HG02763 (cell line): ENCODE measurements around the gene CHFR.
"Not testable (repeated sequence)": the region's sequence is repeated elsewhere in the genome, so short reads cannot be mapped to it uniquely, and the experiment has no call there.

Source experiments
- ATAC-seq: cut with Tn5 transposase; IDR thresholded peaks from one replicate; pipeline ENCODE4 v1.9.1; 2021; ENCODE audit warnings: mild to moderate bottlenecking, moderate library complexity; ENCODE audit not compliant: unreplicated experiment

CHFR gene, protein sequence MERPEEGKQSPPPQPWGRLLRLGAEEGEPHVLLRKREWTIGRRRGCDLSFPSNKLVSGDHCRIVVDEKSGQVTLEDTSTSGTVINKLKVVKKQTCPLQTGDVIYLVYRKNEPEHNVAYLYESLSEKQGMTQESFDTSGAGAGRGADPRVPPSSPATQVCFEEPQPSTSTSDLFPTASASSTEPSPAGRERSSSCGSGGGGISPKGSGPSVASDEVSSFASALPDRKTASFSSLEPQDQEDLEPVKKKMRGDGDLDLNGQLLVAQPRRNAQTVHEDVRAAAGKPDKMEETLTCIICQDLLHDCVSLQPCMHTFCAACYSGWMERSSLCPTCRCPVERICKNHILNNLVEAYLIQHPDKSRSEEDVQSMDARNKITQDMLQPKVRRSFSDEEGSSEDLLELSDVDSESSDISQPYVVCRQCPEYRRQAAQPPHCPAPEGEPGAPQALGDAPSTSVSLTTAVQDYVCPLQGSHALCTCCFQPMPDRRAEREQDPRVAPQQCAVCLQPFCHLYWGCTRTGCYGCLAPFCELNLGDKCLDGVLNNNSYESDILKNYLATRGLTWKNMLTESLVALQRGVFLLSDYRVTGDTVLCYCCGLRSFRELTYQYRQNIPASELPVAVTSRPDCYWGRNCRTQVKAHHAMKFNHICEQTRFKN

DNA sequence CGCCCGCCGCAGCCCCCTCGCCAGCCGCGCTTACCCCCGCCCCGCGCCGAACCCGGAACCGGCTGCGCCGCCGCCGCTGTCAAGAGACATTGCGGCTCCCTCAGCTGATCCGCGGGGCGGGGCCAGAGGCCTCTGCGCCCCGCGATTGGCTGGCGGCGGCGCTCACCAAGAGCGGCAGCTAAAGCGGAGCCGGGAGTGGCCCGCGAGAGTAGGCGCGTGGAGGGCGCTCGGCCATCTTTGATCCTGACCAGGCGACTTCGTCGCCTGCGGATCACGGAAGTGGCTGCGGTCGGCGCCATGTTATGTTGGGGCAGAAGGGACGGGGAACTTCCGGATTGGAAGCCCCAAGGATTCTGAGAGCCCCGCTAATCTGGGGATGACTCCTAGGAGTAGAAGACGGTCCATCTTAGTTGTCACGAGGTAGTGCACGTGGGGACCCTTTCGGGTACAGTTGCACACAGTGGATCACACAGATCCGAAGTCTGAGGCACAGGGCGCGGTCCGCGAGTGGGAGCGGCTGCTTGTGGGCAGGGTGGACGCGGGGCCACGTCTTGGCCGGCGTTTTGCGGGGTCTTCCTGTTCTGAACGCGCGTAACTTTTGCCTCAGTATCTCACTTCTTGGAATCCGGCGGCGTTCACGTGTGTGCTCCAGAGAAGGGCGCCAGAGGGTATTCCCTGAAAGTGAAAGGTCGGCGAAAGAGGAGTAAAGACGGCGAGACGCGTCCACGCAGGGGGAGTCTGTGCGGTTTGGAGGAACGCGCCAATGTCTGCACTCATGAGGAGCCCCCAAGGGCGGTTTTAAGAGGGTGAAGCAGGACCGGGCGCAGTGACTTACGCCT, at the start of gene CHFR:
CHFR (minus strand) TSS at position 93 of the 839 bp plus-strand sequence. CDS start 277 bp downstream, outside the sequence.
- peak; percentile 98 for ATAC-seq

DNA sequence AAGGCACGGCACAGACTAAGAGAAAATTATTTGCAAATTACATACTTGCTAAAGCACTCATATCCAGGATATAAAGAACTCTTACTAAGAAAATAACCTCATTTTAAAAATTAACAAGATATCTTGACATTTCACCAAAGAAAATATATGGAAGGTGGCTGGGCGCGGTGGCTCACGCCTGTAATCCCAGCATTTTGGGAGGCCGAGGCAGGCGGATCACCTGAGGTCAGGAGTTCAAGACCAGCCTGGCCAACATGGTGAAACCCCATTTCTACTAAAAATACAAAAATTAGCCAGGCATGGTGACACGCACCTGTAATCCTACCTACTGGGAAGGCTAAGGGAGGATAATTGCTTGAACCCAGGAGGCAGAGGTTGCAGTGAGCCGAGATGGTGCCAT, 49.5 kb upstream of the CHFR start:
- ATAC-seq: not testable (repeated sequence)

DNA sequence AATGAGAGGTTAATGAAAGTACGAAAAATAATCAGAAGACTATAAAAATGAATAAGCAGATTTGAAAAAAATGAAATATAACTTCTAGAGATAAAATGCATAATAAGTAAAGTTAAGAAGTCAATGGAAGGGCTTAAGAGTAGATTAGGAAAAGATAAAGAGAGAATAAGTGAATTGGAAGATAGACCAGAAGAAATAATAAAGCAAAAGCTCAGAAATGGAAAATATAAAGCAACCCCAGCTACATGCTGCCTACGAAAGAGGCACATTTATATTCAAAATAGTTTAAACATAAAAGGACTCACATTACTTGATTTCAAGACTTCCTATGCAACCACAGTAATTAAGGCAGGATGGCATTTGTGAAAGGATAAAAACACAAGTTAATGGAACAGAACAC, 48.8 kb upstream of the CHFR start:
- ATAC-seq: no peak

DNA sequence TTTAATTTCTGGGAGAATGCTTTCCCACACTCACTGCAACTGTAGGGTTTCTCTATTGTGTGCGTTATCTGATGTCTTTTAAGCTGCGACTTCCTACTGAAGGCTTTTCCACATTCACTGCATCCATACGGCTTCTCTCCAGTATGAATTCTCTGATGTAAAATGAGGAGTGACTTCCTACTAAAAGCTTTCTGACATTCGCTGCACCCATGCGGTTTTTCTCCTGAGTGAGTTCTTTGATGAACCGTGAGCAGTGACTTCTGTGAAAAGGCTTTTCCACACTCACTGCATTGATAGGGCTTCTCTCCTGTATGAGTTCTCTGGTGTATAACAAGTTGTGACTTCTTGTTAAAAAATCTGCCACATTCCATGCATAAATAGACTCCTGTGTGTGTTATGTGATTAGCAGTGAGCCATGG, 39.0 kb upstream of the CHFR start:
- ATAC-seq: no peak

DNA sequence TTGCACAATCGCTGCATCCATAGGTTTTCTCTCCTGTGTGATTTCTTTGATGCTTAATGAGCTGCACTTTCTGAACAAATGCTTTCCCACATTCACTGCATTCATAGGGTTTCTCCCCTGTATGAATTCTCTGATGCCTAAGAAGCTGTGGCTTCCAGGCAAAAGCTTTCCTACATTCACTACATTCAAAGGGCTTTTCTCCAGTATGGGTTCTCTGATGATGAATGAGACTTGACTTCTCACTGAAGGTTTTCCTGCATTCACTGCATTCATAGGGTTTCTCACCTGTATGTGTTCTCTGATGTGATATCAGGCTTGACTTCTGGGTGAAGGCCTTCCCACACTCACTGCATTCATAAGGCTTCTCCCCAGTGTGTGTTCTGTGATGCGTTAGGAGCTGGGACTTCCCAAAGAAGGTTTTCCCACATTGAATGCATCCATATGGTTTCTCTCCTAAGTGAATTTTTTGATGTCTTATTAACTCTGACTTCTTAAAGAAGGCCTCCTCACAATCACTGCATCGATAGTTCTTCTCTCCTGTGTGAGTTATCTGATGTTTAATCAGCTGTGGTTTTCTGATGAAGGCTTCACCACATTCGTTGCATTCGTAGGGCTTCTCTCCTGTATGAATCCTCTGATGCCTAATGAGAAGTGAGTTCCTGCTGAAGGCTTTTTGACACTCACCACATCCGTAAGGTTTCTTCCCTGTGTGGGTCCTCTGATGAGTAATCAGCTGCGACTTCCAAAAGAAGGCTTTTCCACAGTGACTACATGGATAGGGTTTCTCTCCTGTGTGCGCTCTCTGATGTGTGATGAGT, 38.4 kb upstream of the CHFR start:
- no peak for ATAC-seq

DNA sequence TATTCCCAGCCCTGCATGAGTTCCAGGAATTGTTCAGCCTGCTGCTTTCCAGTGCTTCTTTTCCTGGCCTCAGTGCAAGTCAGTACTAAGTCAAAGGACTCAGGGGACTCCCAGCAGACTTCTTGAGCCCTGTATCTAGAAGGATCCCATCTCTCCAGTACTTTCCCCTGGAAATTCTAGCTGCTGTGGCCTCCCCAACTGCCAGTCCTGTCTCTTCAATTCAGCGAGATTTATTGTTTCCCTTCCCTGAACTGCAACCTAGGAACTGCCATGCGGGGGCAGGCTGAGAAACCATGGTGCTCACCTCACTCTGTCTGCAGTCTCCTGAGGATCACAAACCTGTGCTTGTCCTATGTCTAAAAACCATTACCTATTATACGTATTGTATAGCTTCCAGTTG, 37.0 kb upstream of the CHFR start:
- ATAC-seq: no peak

DNA sequence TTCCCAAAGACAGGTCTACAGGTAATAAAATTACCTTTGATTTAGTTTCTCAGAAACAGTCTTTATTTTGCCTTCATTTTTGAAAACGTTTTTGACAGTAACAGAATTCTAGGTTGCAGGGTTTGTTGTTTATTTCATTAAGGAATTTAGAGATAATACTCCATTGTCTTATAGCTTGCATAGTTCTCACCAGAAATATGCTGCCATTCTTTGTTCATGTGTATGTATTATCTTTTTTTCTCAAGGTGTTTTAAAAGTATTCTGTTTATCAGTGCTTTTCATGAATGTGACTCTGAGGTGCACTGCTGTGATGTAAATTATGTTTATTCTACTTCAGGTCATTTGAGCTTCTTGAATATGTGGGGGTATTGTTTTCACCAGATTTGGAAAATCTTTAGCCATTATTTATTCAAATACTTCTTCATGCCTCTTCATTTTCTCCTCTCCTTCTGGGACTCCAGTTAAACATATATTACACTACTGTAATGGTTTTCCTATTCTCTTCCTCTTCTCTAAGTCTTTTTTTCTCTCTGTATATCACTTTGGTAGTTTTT, 36.0 kb upstream of the CHFR start:
- ATAC-seq: no peak

DNA sequence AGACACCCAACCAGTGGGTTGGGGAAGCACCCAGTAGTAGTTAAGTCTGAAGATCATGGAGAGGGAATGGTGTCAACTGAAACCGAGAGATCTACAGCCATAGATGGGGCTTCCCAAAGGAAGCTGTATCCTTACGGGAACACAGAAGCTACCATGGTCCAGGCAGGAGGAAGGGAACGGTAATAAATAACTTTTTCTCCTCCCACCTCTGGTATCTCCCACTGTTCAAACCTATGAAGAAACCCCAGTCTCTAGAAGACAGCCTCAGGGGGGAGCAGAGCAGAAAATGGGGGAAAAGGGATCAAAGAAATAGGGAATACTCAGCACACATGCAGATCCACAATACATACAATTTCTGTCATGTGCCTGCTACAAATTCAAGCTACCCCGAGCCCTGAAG, 35.3 kb upstream of the CHFR start:
- no peak for ATAC-seq

DNA sequence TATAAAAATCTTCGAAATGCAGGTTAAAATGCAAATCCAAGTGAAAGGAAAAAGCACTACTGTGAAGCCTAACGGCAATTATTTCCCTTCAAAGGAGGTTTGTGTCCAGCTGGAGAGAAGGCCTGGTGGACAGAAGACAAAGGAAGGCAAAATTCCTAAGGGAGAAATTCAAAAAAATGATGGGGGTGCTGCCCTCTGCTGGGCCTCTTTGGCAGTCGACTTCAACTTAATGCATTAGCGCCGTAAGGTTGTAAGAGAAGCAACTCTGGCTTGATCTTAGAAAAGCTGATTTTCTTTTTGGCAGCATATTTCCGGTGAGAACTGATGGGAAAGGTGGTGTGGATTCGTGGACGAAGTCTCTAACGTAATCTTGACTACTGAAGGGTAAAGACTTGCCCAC, 34.3 kb upstream of the CHFR start:
- ATAC-seq: no peak

DNA sequence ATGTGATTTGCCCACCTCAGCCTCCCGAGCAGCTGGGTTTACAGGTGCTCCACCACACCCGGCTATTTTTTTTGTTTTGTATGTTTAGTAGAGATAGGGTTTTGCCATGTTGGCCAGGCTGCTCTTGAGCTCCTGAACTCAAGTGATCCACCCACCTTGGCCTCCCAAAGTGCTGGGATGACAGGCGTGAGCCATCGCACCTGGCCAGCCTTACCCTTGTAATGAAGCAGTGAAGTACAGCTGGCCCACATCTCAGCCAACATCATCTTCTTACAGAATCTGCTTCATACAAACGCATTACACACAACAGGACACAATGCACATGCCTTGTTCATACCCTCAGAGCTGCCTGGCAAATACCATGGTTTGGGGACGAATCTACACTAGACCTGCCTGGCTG, 31.3 kb upstream of the CHFR start:
- ATAC-seq: no peak

DNA sequence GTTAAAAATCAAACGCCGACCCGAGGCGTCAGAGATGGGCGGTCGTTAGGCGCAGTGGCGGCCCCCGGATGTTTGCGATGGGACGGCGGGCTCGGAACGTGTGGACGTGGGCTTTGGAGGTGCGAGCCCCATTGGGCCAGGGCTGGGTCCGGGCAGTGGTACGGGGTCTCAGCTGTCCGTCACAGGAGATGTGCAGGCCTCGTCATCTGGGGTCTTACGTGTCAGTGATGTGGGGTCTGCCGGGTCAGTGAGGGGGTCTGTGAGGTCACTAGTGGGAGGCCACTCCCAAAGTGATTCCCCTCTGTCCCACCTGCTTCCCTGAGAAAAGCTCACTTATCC, 21.6 kb upstream of the CHFR start:
- no peak for ATAC-seq

DNA sequence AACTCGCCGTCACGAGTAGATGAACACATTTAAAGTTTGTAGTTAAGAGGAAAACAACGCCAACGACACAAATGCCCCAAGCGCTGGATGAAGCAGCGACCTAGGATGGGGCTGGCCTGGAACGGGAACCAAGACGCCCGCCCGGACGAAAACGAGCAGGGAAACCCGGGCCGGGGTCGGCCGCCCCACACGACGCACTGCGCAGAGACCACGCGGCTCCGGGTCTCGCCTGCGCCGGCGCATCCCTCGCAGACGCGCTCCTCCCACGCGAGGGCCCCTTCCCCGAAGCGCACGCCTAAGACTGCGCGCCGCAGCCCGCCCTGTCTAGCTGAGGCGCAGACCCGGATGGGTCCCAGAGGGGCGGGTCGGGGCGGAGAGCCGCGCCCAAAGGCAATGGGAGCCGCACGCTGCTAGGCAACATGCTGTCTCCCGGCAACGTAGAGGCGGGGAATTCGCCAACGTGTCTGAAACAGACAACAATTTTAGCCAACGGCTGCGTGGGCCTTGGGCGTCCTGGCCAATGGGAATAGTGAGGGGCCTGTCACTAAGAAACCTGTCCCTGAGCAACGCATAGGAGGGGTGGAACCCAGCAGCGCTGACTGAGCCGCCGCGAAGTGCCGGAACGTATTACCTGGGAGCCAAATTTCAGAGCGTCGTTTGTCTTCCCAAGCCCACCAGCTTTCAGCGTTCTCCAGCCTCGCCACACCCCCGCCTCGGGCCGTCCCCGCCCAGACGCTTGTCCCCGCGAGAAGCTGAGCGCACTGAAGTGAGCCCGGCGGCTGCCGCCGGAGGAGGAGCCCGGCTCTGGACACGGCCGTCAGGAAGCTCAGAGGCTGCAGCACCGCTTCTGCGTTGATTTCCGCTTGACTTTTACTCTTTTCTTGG, 21.0 kb upstream of the CHFR start:
- ATAC-seq: peak; percentile 89

DNA sequence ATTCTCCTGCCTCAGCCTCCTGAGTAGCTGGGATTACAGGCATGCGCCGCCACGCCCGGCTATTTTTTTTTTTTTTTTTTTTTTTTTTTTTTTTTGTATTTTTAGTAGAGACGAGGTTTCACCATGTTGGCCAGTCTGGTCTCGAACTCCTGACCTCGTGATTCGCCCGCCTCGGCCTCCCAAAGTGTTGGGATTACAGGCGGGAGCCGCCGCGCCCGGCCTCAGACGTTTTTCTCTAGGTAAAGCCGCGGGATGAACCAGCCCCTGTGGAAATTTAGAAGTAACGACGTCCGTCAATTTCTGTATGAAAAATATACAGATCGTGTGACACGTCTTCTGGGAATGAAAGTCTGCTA, 20.4 kb upstream of the CHFR start:
- ATAC-seq: not testable (repeated sequence)

DNA sequence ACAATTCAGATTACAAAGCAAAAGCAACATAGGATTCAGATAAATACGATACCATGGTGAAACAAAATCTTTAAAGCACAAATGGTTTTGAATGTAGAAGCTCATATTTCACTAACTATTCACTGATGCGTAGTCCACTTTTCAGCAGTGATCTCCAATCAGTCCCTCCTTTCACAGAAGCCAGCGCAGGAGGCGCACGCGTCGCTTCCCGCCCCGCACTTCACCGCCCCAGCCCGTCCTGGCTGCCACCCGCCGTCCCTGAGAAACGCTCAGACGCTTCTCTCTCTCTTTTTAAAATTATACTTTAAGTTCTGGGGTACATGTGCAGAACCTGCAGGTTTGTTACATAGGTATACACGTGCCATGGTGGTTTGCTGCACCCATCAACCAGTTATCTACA, 19.8 kb upstream of the CHFR start:
- ATAC-seq: no peak

DNA sequence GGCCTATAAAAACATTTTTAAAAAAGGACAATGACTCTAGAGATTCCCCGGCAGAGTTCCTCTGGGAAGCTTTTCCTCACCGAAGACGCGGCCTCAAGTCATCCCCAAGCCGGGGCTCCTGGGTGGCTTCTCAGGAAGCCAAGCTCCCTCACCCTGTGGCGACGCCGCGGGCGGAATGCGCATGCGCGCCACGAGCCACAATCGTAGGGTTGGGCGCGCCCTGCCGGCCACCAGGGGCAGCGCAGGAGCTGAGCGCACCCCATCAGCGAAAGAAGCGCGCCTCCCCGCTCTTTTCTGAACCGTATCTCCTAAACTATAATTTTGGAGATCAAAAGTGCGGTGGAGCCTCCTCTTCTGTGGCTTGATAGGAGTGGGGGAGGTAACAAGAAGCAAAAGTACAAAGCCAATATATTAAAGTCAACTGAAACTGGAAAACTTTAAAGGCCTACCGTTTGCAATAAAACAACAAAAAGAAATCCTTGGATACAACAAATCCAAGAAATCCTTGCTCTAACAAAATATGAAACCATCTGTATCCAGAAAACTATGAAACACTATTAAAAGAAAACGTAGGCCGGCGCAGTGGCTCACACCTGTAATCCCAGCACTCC, 17.4 kb upstream of the CHFR start:
- ATAC-seq: no peak

DNA sequence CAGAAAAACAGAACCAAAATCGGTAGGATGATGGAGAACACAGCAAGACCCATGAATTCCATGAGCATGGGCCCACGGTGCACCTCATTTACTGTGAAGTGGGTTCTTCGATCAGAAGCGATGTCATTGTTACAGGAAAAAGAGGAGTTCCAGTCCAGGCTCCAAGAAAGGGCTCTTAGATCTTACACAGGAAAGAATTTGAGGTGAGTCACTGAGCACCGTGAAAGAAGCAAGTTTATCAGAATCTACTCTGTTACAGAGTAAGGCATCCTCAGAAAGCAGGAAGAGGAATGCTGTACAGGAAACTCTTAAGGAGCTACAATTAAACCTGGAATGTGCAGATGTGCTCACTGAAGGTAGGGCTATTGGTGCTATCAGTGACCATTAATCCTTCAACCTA, 11.6 kb upstream of the CHFR start:
- no peak for ATAC-seq

DNA sequence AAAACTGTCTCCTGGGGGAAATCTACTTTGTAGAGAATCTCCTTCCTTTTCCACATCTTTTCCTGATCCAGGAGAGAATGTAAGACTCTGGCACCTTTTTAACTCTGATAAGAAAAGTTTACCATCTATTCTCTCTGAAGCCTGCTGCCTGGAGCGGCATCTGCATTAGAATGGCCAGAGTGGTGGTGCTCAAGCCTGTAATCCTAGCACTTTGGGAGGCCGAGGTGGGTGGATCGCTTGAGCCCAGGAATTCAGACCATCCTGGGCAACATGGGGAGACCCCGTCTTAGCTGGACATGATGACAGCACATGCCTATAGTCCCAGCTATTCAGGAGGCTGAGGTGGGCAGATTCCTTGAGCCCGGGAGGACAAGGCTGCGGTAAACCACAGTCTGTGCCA, 1.4 kb upstream of the CHFR start:
- no peak for ATAC-seq

DNA sequence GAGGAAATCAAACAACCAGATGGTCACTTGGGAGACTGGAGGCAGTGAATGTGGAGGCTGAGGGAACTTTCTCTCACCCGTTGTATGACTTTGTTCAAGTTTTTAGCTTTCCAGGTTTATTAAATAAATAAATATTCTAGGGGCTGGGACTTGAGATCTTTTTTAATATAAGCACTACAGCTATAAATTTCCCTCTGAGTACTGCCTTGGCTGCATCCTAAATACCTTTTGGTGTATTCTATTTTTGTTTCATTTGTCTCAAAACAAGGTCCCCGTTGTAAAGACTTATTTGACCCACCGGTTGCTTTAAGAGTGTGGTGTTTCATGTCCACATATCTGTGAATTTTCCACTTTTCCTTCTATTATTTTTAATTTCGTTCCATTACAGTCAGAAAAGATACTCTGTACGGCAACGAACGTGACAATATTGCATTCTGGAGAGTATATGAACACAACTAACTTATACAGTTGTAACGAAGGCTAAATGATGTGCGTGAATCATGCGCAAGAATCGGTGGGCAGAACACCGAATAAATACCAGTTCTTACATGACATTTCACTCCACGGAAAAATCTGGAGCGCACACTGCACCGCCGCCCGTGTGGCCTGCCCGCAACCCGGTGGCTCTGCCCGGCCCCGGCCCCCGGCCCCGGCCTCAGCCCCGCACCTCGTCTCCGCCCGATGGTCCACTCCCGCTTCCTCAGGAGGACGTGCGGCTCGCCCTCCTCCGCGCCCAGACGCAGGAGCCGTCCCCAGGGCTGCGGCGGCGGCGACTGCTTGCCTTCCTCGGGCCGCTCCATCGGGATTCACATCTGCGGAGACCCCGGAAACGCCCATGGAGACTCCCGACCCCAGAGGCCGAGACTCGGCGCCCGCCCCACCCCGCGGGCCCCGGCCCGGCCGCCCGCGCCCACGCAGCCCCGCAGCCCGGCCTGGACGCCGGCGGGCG, 602 bp downstream of the CHFR start:
- peak; percentile 6 for ATAC-seq
